OCI-LY7 (cell line): ENCODE data around the gene NOD2. TPM values are rescaled to one million over a fixed set of nuclear protein-coding genes. Genes with fewer than 3 reads are reported as not detected.

Experiments
- Bru-seq: library from RNA; stranded (reverse); fragments of 400-500 nt; gene quantifications from one replicate; lab custom pipeline; 2021; lab: Mats Ljungman, UMichigan
- BruChase-seq, 2 experiments: library from RNA; stranded (reverse); fragments of 400-500 nt; gene quantifications; one replicate each; lab custom pipeline; 2021; lab: Mats Ljungman, UMichigan
- BruUV-seq: library from RNA; stranded (reverse); fragments of 400-500 nt; replicated peaks from 2 replicates; lab custom pipeline; 2021; lab: Mats Ljungman, UMichigan
- CTCF ChIA-PET: fragments of 300-600 bp; sonication (Branson Sonifier 250); formaldehyde crosslinking; loops from one replicate; lab custom pipeline; 2022; ENCODE audit warnings: antibody characterized with exemption; ENCODE audit not compliant: unreplicated experiment; lab: Charles Lee
- POLR2A ChIA-PET: fragments of 300-600 bp; sonication (Branson Sonifier 250); formaldehyde crosslinking; loops from one replicate; lab custom pipeline; 2022; ENCODE audit warnings: antibody characterized with exemption; lab: Charles Lee
- DNase-seq: peaks from one replicate; pipeline ENCODE4 v3.0.0-alpha.2; 2015; ENCODE audit warnings: low spot score
- H2AFZ ChIP-seq: fragments of 200-600 bp; sonication (generic), shearing (Covaris generic); 2 replicates; pipeline ENCODE4 v1.6.1; 2014; ENCODE audit warnings: mild to moderate bottlenecking, antibody characterized with exemption, low read length, moderate library complexity
- H3K27ac ChIP-seq: fragments of 200-600 bp; sonication (generic); 2 replicates; pipeline ENCODE4 v1.5.1; 2014; ENCODE audit warnings: mixed run types, low read depth, mild to moderate bottlenecking, moderate library complexity, low read length, inconsistent platforms; ENCODE audit not compliant: poor library complexity, severe bottlenecking
- H3K36me3 ChIP-seq: fragments of 200-600 bp; sonication (generic); 2 replicates; pipeline ENCODE4 v1.6.1; 2014; ENCODE audit warnings: mild to moderate bottlenecking, antibody characterized with exemption, low read length, moderate library complexity, mixed read lengths; ENCODE audit not compliant: insufficient read depth
- H3K4me1 ChIP-seq: fragments of 200-600 bp; sonication (generic); 2 replicates; pipeline ENCODE4 v1.5.1; 2014; ENCODE audit warnings: mild to moderate bottlenecking, low read length; ENCODE audit not compliant: insufficient read depth, poor library complexity, severe bottlenecking
- H3K4me2 ChIP-seq: fragments of 200-600 bp; sonication (generic); 2 replicates; pipeline ENCODE4 v1.6.1; 2014; ENCODE audit warnings: mild to moderate bottlenecking, low read length
- H3K4me3 ChIP-seq: fragments of 200-600 bp; sonication (generic); 2 replicates; pipeline ENCODE4 v1.5.1; 2014; ENCODE audit warnings: mild to moderate bottlenecking, low read depth, low read length; ENCODE audit not compliant: poor library complexity, severe bottlenecking
- H3K79me2 ChIP-seq: fragments of 200-600 bp; sonication (generic); 2 replicates; pipeline ENCODE4 v1.6.1; 2016; ENCODE audit warnings: low read depth, mild to moderate bottlenecking, low read length, moderate library complexity, mixed read lengths; ENCODE audit not compliant: insufficient read depth
- H3K9me2 ChIP-seq: fragments of 200-600 bp; sonication (generic); 2 replicates; pipeline ENCODE4 v1.6.1; 2016; ENCODE audit warnings: mild to moderate bottlenecking, low read length, mixed read lengths; ENCODE audit not compliant: insufficient read depth
- H3K9me3 ChIP-seq: fragments of 200-600 bp; sonication (generic); 2 replicates; pipeline ENCODE4 v1.6.1; 2014; ENCODE audit warnings: mild to moderate bottlenecking, mixed run types, low read length, mixed read lengths
- H4K20me1 ChIP-seq: fragments of 200-600 bp; sonication (generic); 2 replicates; pipeline ENCODE4 v1.6.1; 2014; ENCODE audit warnings: mild to moderate bottlenecking, antibody characterized with exemption, low read length, moderate library complexity, mixed read lengths; ENCODE audit not compliant: insufficient read depth
- EZH2phosphoT487 ChIP-seq: fragments of 200-600 bp; sonication (generic); IDR thresholded peaks from 2 replicates; pipeline ENCODE4 v1.6.1; 2018; ENCODE audit warnings: low read depth, borderline replicate concordance, mild to moderate bottlenecking, mixed run types, antibody characterized with exemption, low read length, moderate library complexity, mixed read lengths
- intact Hi-C: fragments of 100-400 bp; cut with micrococcal nuclease; formaldehyde crosslinking; loops from one replicate; pipeline ENCODE4 v1.10.0; 2022; ENCODE audit not compliant: unreplicated experiment
- long read RNA-seq: library from polyadenylated mRNA; stranded (forward); transcript quantifications from one replicate; pipeline ENCODE4 v2.0.0, GENCODE V29; 2022
- total RNA-seq, 2 experiments: library from RNA; depleted of rRNA in 1 of 2; stranded (reverse); fragments of >200 nt in 1 of 2; shearing (Covaris generic) in 1 of 2; gene quantifications; 2 replicates each; pipeline ENCODE4 v1.2.3, GENCODE V29; 2014 to 2022
- TF ChIP-seq, protein P1 (sequence below): fragments of 200-600 bp; sonication (generic); conservative IDR thresholded peaks from 2 replicates; pipeline ENCODE4 v1.5.1; 2014; ENCODE audit warnings: mild to moderate bottlenecking, antibody characterized with exemption, low read length, moderate library complexity, mixed read lengths

NOD2 gene
- total RNA-seq (2014; rRNA removed; shearing (Covaris generic)) (not detected in 2 replicates), total RNA-seq (2022) (not detected in 2 replicates), Bru-seq, nascent RNA (percentile 4 among the genes with signal in this experiment), BruChase-seq, experiment 1, labeled RNA remaining after a 6-hour chase (not detected), BruChase-seq, experiment 2, labeled RNA remaining after a 2-hour chase (percentile 4 among the genes with signal in this experiment)
- long read RNA-seq = 0 reads

DNA sequence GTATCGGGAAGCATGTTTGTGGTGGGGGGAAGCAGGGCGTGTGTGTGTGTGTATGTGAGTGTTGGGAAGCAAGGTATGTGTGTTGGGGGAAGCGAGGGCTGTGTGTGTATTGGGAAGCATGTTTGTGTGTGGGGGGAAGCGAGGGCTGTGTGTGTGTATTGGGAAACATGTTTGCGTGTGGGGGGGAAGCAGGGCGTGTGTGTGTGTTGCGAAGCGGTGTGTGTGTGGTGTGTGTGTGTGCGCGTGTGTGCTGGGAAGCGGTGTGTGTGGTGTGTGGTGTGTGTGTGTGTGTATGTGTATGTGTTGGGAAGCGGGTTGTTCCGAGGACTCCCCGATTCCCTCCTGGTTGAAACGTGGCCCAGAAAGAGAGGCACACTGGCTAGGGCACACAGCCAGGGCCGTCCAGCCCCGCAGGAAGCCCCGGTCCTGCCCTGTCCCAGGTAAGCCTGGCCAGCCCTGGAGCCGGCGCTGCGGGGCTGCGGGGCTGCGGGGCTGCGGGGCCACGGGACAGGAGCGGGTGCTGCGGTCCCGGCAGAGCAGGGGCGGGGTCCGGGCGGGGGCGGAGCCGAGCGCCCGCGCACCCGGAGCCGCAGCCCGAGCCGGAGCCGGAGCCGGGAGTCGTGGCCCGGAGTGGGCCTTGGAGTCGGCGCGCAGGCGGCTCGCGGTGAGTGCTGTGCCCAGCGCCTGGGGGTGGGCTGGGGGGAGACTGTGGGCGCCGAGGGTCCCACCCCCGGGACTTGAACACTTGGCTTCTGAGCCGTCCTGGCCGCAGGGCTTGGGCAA lies at the start of gene NOD2:
NOD2 (plus strand) TSS at position 608 of the 783 bp plus-strand sequence. CDS start 5,890 bp downstream, outside the sequence.
- no peak for DNase-seq
- intact Hi-C loops = no loop called here
- Histone ChIP-seq H3K27ac (no peak within 1 kb of the TSS), H3K4me3 (no peak within 1 kb of the TSS), H3K4me1 (no peaks in the 10 kb centered on the region), H3K79me2 (no peaks in the 10 kb centered on the region), H2AFZ (no peak within 1 kb of the TSS), H4K20me1 (no peaks in the 10 kb centered on the region), H3K9me3 (no peaks in the 10 kb centered on the region), H3K36me3 (no peaks in the 10 kb centered on the region), H3K9me2 (no peaks in the 10 kb centered on the region), H3K4me2 (no peak within 1 kb of the TSS)
- POLR2A ChIA-PET = no interaction called here
- CTCF ChIA-PET = no interaction called here
- no peak for TF ChIP-seq EZH2phosphoT487
- TF ChIP-seq, protein P1, sequence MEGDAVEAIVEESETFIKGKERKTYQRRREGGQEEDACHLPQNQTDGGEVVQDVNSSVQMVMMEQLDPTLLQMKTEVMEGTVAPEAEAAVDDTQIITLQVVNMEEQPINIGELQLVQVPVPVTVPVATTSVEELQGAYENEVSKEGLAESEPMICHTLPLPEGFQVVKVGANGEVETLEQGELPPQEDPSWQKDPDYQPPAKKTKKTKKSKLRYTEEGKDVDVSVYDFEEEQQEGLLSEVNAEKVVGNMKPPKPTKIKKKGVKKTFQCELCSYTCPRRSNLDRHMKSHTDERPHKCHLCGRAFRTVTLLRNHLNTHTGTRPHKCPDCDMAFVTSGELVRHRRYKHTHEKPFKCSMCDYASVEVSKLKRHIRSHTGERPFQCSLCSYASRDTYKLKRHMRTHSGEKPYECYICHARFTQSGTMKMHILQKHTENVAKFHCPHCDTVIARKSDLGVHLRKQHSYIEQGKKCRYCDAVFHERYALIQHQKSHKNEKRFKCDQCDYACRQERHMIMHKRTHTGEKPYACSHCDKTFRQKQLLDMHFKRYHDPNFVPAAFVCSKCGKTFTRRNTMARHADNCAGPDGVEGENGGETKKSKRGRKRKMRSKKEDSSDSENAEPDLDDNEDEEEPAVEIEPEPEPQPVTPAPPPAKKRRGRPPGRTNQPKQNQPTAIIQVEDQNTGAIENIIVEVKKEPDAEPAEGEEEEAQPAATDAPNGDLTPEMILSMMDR = no peak
- BruUV-seq = no TSS peak

DNA sequence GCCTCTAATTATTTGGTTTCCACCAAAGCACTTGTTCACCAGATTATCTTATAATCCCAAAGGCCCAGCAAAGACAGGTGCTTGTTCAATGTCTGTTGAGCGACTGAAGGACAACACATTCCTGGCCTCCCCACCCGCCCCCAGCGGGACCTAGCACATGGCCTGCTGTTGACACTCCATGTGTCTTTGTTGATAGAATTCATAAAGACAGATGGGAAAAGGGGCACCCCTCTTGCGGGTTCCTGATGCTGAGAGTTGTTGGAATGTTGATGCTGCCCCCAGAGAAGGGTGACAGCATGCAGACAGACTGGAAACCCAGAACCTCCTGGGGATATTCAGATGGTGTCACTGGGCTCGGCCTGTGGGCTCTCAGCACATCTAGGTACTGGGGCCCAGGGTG lies 49.2 kb upstream of the NOD2 start:
- TF ChIP-seq, protein P1 = no peak
- TF ChIP-seq EZH2phosphoT487 = no peak
- Histone ChIP-seq H3K4me2 (no peak overlapping the region), H3K4me3 (no peak overlapping the region), H3K79me2 (no peaks in the 10 kb centered on the region), H3K36me3 (no peaks in the 10 kb centered on the region), H2AFZ (no peak overlapping the region), H3K9me2 (no peaks in the 10 kb centered on the region), H4K20me1 (no peaks in the 10 kb centered on the region), H3K27ac (no peak overlapping the region), H3K9me3 (no peaks in the 10 kb centered on the region), H3K4me1 (no peaks in the 10 kb centered on the region)
- intact Hi-C loops = no loop called here
- POLR2A ChIA-PET = no interaction called here
- BruUV-seq = no TSS peak
- CTCF ChIA-PET = no interaction called here
- DNase-seq = no peak

DNA sequence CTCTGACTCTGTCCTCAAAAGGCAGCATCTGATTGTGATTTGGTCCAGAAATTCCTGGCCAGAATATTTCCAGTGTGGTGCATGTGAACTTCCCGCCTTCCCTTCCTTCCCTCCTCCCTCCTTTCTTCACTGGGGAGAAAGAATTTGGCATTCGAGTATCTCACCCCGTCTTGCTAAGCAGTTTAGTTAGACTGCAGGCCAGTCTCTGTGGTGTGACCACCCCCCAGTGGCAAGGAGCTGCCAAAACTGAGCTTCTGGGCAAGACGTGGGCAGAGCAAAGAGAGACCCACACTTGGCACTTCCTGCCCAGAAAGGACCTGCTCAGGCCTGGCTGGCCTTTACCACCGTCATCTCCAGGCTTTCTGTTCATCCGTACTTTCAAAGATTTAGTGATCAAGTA lies 48.7 kb upstream of the NOD2 start:
- H3K4me1 ChIP-seq = no peaks in the 10 kb centered on the region
- H3K9me2 ChIP-seq = no peaks in the 10 kb centered on the region
- no peaks in the 10 kb centered on the region for H3K36me3 ChIP-seq
- no peak overlapping the region for H3K27ac ChIP-seq
- no peak overlapping the region for H2AFZ ChIP-seq
- H4K20me1 ChIP-seq = no peaks in the 10 kb centered on the region
- DNase-seq = no peak
- POLR2A ChIA-PET = interaction anchor here (0.6 kb wide), 1 partner anchor 70 kb away, joined by 3 read pairs; no protein-coding TSS in a partner anchor
- H3K9me3 ChIP-seq = no peaks in the 10 kb centered on the region
- no peak overlapping the region for H3K4me2 ChIP-seq
- TF ChIP-seq, protein P1 = peak; percentile 41; the same call in 1 of the 2 replicates
- TF ChIP-seq EZH2phosphoT487 = no peak
- no peak overlapping the region for H3K4me3 ChIP-seq
- CTCF ChIA-PET = no interaction called here
- no TSS peak for BruUV-seq
- intact Hi-C loops = no loop called here
- no peaks in the 10 kb centered on the region for H3K79me2 ChIP-seq
